Activated B cell treated with CpG ODN at 0.5 μM for 24 hours (primary cell): ENCODE data around the gene DHRS11. TPM values are rescaled to one million over a fixed set of nuclear protein-coding genes. Genes with fewer than 3 reads are reported as not detected.

Source experiments
- ATAC-seq: fragments of 200-7000 bp; cut with Tn5 transposase; one replicate; pipeline ENCODE4 v1.10.0; 2021; ENCODE audit warnings: low read depth, mild to moderate bottlenecking, moderate library complexity
- CTCF ChIA-PET: fragments of 350-600 bp; sonication (Branson Sonifier 250); formaldehyde crosslinking; loops from one replicate; lab custom pipeline; 2021; ENCODE audit warnings: antibody characterized with exemption; lab: Charles Lee
- POLR2A ChIA-PET: fragments of 350-600 bp; sonication (Branson Sonifier 250); formaldehyde crosslinking; loops from one replicate; lab custom pipeline; 2021; ENCODE audit warnings: antibody characterized with exemption; lab: Charles Lee
- DNase-seq: peaks from one replicate; pipeline ENCODE4 v3.0.0; 2022
- H3K27ac Mint-ChIP-seq: one replicate; pipeline ENCODE4 v1.8.0; 2020; ENCODE audit warnings: mixed read lengths
- H3K27me3 Mint-ChIP-seq: one replicate; pipeline ENCODE4 v1.8.0; 2021; ENCODE audit warnings: mixed read lengths
- H3K36me3 Mint-ChIP-seq: one replicate; pipeline ENCODE4 v1.8.0; 2021; ENCODE audit warnings: low read depth, mixed read lengths
- H3K4me1 Mint-ChIP-seq: one replicate; pipeline ENCODE4 v1.8.0; 2021; ENCODE audit warnings: mixed read lengths
- H3K4me3 Mint-ChIP-seq: one replicate; pipeline ENCODE4 v1.8.0; 2020; ENCODE audit warnings: mild to moderate bottlenecking, mixed read lengths
- H3K9me3 Mint-ChIP-seq: one replicate; pipeline ENCODE4 v1.8.0; 2020; ENCODE audit warnings: mixed read lengths
- intact Hi-C: fragments of 100-400 bp; cut with micrococcal nuclease; formaldehyde crosslinking; loops from one replicate; pipeline ENCODE4 v1.15.1; 2024
- total RNA-seq: library from RNA; stranded (reverse); gene quantifications from 2 replicates; pipeline ENCODE4 v1.2.3, GENCODE V29; 2022
- TF ChIP-seq, protein P1 (sequence below): fragments of 200-600 bp; IDR thresholded peaks from one replicate; pipeline ENCODE4 v1.8.0; 2022; ENCODE audit warnings: antibody characterized with exemption, mild to moderate bottlenecking

DHRS11 gene
- total RNA-seq, 1 donor from 2014 or later, result 7.7 TPM

DNA sequence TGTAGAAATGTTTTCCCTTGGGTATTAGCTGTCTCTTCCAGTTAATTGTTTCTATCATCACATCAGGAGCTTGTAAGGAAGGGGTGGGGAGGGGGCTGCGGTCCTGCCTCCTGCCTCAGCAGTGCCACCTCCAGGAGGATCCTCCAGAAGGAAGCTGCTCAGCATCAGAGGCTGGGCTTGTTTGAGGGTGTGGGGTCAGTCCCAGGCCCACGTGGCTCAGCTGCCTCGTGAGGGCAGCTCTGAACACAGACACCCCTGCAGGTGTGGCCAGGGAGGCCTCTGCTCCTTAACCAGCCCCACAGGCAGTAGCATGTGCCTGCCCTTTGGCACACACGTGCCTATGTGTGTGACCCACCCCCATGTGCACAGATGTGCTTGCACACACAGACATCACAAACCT is 56.0 kb downstream of the DHRS11 start:
- ChIA-PET CTCF (no interaction called here), POLR2A (no interaction called here)
- no peak overlapping the region for H3K4me3 Mint-ChIP-seq
- H3K36me3 Mint-ChIP-seq, result no peaks in the 10 kb centered on the region
- TF ChIP-seq, protein P1, sequence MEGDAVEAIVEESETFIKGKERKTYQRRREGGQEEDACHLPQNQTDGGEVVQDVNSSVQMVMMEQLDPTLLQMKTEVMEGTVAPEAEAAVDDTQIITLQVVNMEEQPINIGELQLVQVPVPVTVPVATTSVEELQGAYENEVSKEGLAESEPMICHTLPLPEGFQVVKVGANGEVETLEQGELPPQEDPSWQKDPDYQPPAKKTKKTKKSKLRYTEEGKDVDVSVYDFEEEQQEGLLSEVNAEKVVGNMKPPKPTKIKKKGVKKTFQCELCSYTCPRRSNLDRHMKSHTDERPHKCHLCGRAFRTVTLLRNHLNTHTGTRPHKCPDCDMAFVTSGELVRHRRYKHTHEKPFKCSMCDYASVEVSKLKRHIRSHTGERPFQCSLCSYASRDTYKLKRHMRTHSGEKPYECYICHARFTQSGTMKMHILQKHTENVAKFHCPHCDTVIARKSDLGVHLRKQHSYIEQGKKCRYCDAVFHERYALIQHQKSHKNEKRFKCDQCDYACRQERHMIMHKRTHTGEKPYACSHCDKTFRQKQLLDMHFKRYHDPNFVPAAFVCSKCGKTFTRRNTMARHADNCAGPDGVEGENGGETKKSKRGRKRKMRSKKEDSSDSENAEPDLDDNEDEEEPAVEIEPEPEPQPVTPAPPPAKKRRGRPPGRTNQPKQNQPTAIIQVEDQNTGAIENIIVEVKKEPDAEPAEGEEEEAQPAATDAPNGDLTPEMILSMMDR, result no peak
- peaks cover 4% of the 10 kb centered on the region for H3K4me1 Mint-ChIP-seq
- ATAC-seq (no peak), DNase-seq (no peak)
- H3K27me3 Mint-ChIP-seq, result peaks cover 63% of the 10 kb centered on the region
- H3K9me3 Mint-ChIP-seq, result no peaks in the 10 kb centered on the region
- H3K27ac Mint-ChIP-seq, result no peak overlapping the region
- intact Hi-C loops, result no loop called here

DNA sequence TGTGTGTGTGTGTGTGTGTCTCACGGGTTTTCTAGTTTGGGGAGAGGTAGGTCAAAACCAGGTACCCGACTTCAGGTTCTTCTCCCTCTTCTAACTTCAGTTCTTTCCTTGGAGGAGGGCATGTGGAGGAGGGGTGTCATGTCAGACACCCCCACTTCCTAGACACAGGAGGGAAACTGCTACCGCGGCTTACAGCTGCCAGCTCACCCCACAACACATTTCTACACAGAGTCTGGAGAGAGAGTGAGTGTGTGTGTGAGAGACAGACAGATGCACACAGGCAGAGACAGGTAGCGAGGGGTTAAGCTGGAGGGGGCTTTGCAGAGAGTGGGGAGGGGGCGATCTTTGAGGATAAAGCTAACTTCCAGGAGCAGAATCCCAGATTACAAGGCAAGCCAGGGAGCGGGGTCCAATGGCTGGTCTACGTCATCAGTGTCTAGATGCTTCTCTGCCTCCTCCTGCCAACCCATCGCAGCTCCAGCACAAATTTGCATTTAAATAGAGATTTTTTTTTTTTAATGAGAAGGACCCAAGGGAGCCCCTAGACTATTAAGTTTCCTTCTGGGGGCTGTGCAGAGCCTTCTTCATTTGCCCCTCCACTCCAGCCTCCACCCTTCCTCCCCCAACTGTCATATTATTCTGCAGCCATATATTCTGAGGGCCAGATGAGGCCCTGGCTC is 58.6 kb downstream of the DHRS11 start:
- Mint-ChIP-seq H3K27ac (no peak overlapping the region), H3K4me3 (no peak overlapping the region), H3K36me3 (no peaks in the 10 kb centered on the region), H3K9me3 (no peaks in the 10 kb centered on the region), H3K27me3 (peaks cover 55% of the 10 kb centered on the region), H3K4me1 (no peaks in the 10 kb centered on the region)
- DNase-seq (no peak), ATAC-seq (no peak)
- intact Hi-C loops, result no loop called here
- POLR2A ChIA-PET, result no interaction called here
- CTCF ChIA-PET, result no interaction called here
- TF ChIP-seq, protein P1, result no peak

Other genes starting within 250 kb of the DHRS11 start
- not detected in 2 replicates for gene TBC1D3H, start 203.4 kb upstream of the DHRS11 start, total RNA-seq
- gene ZNHIT3, start 105.2 kb upstream of the DHRS11 start, total RNA-seq, result 35.5 and 37.0 TPM in 2 replicates
- 70.8 and 85.6 TPM in 2 replicates for gene MYO19, start 57.0 kb upstream of the DHRS11 start, total RNA-seq
- 18.2 and 20.7 TPM in 2 replicates for gene PIGW, start 56.9 kb upstream of the DHRS11 start, total RNA-seq
- 103 and 118 TPM in 2 replicates for gene GGNBP2, start 47.0 kb upstream of the DHRS11 start, total RNA-seq
- 14.3 and 15.6 TPM in 2 replicates for gene MRM1, start 9.7 kb downstream of the DHRS11 start, total RNA-seq